ENCODE measurements around the gene BPIFB1.

The BPIFB1 gene

GRCh38 chr20:33280775-33281174 lies 2.2 kb upstream of the BPIFB1 start:
- no peaks in the 10 kb centered on the region for H3K4me1 Mint-ChIP-seq
- no peak overlapping the region for H3K4me3 Mint-ChIP-seq
- H3K27ac Mint-ChIP-seq = no peak overlapping the region
- H3K27me3 Mint-ChIP-seq = peaks cover 9% of the 10 kb centered on the region
- no peak for DNase-seq
- no peaks in the 10 kb centered on the region for H3K9me3 Mint-ChIP-seq
- ATAC-seq = no peak

- H3K4me1 Mint-ChIP-seq = no peaks in the 10 kb centered on the region
- DNase-seq (no peak), ATAC-seq (no peak)
- no peak overlapping the region for H3K4me3 Mint-ChIP-seq
- H3K9me3 Mint-ChIP-seq = no peaks in the 10 kb centered on the region
- H3K27me3 Mint-ChIP-seq = peaks cover 9% of the 10 kb centered on the region
- no peak overlapping the region for H3K27ac Mint-ChIP-seq
Observed at GRCh38 chr20:33281550-33282146, 1.4 kb upstream of the BPIFB1 start.

- no peak overlapping the region for H3K27ac Mint-ChIP-seq
- no peak for DNase-seq
- no peaks in the 10 kb centered on the region for H3K9me3 Mint-ChIP-seq
- ATAC-seq = no peak
- H3K4me3 Mint-ChIP-seq = no peak overlapping the region
- H3K4me1 Mint-ChIP-seq = no peaks in the 10 kb centered on the region
- H3K27me3 Mint-ChIP-seq = peaks cover 8% of the 10 kb centered on the region
Observed at GRCh38 chr20:33282196-33282934, 649 bp upstream of the BPIFB1 start.

GRCh38 chr20:33284284-33284683 lies 1.3 kb downstream of the BPIFB1 start:
- Mint-ChIP-seq H3K27me3 (no peaks in the 10 kb centered on the region), H3K4me1 (no peaks in the 10 kb centered on the region), H3K27ac (no peak overlapping the region), H3K4me3 (no peak overlapping the region), H3K9me3 (no peaks in the 10 kb centered on the region)
- DNase-seq = no peak
- no peak for ATAC-seq

- Mint-ChIP-seq H3K27ac (no peak overlapping the region), H3K9me3 (no peaks in the 10 kb centered on the region), H3K27me3 (no peaks in the 10 kb centered on the region), H3K4me3 (no peak overlapping the region), H3K4me1 (no peaks in the 10 kb centered on the region)
- ATAC-seq = no peak
- no peak for DNase-seq
Observed at GRCh38 chr20:33284937-33285336, 1.9 kb downstream of the BPIFB1 start.

GRCh38 chr20:33285861-33286495 lies 3.0 kb downstream of the BPIFB1 start:
- no peaks in the 10 kb centered on the region for H3K9me3 Mint-ChIP-seq
- H3K27ac Mint-ChIP-seq = peak overlapping the region in 1 of 2 donors; percentile 23
- no peak overlapping the region for H3K4me3 Mint-ChIP-seq
- DNase-seq = no peak
- no peaks in the 10 kb centered on the region for H3K27me3 Mint-ChIP-seq
- no peaks in the 10 kb centered on the region for H3K4me1 Mint-ChIP-seq
- ATAC-seq = no peak

GRCh38 chr20:33287884-33288283 lies 4.9 kb downstream of the BPIFB1 start:
- Mint-ChIP-seq H3K4me3 (no peak overlapping the region), H3K9me3 (no peaks in the 10 kb centered on the region), H3K4me1 (no peaks in the 10 kb centered on the region), H3K27ac (no peak overlapping the region), H3K27me3 (no peaks in the 10 kb centered on the region)
- DNase-seq (no peak), ATAC-seq (no peak)

- no peak overlapping the region for H3K27ac Mint-ChIP-seq
- ATAC-seq (no peak), DNase-seq (no peak)
- H3K9me3 Mint-ChIP-seq = no peaks in the 10 kb centered on the region
- H3K27me3 Mint-ChIP-seq = no peaks in the 10 kb centered on the region
- H3K4me1 Mint-ChIP-seq = no peaks in the 10 kb centered on the region
- H3K4me3 Mint-ChIP-seq = no peak overlapping the region
Observed at GRCh38 chr20:33290852-33291251, 7.8 kb downstream of the BPIFB1 start.

- ATAC-seq (peak; percentile 23), DNase-seq (no peak)
- no peaks in the 10 kb centered on the region for H3K9me3 Mint-ChIP-seq
- H3K27ac Mint-ChIP-seq = no peak overlapping the region
- no peaks in the 10 kb centered on the region for H3K4me1 Mint-ChIP-seq
- no peaks in the 10 kb centered on the region for H3K27me3 Mint-ChIP-seq
- H3K4me3 Mint-ChIP-seq = no peak overlapping the region
Observed at GRCh38 chr20:33291416-33291815, 8.4 kb downstream of the BPIFB1 start.

GRCh38 chr20:33291830-33292355 lies 8.9 kb downstream of the BPIFB1 start:
- no peak overlapping the region for H3K4me3 Mint-ChIP-seq
- DNase-seq = peak; percentile 66 to 71
- no peaks in the 10 kb centered on the region for H3K27me3 Mint-ChIP-seq
- ATAC-seq = peak; percentile 56
- H3K9me3 Mint-ChIP-seq = no peaks in the 10 kb centered on the region
- no peaks in the 10 kb centered on the region for H3K4me1 Mint-ChIP-seq
- H3K27ac Mint-ChIP-seq = no peak overlapping the region

- DNase-seq (no peak), ATAC-seq (no peak)
- Mint-ChIP-seq H3K4me1 (no peaks in the 10 kb centered on the region), H3K4me3 (no peak overlapping the region), H3K9me3 (no peaks in the 10 kb centered on the region), H3K27me3 (peaks cover 17% of the 10 kb centered on the region), H3K27ac (no peak overlapping the region)
Observed at GRCh38 chr20:33296206-33296605, 13.2 kb downstream of the BPIFB1 start.

GRCh38 chr20:33298391-33298790 lies 15.4 kb downstream of the BPIFB1 start:
- Mint-ChIP-seq H3K27ac (no peak overlapping the region), H3K27me3 (peaks cover 17% of the 10 kb centered on the region), H3K4me1 (no peaks in the 10 kb centered on the region), H3K9me3 (no peaks in the 10 kb centered on the region), H3K4me3 (no peak overlapping the region)
- no peak for ATAC-seq
- no peak for DNase-seq

- H3K27ac Mint-ChIP-seq = no peak overlapping the region
- ATAC-seq = peak; percentile 87
- peak; percentile 72 to 78 for DNase-seq
- no peaks in the 10 kb centered on the region for H3K4me1 Mint-ChIP-seq
- peak overlapping the region in 1 of 2 donors; percentile 55 for H3K4me3 Mint-ChIP-seq
- H3K27me3 Mint-ChIP-seq = peaks cover 17% of the 10 kb centered on the region
- no peaks in the 10 kb centered on the region for H3K9me3 Mint-ChIP-seq
Observed at GRCh38 chr20:33299111-33299603, 16.1 kb downstream of the BPIFB1 start.

GRCh38 chr20:33301192-33301930 lies 18.3 kb downstream of the BPIFB1 start:
- Mint-ChIP-seq H3K27ac (no peak overlapping the region), H3K9me3 (no peaks in the 10 kb centered on the region), H3K4me1 (no peaks in the 10 kb centered on the region), H3K27me3 (peaks cover 17% of the 10 kb centered on the region), H3K4me3 (no peak overlapping the region)
- DNase-seq = no peak
- ATAC-seq = no peak

GRCh38 chr20:33303595-33303994 lies 20.6 kb downstream of the BPIFB1 start:
- Mint-ChIP-seq H3K4me3 (no peak overlapping the region), H3K27ac (no peak overlapping the region), H3K27me3 (peaks cover 4% of the 10 kb centered on the region), H3K4me1 (no peaks in the 10 kb centered on the region), H3K9me3 (no peaks in the 10 kb centered on the region)
- no peak for DNase-seq
- ATAC-seq = no peak

Measured in stimulated activated naive CD8-positive, alpha-beta T cell treated with anti-CD3 and anti-CD28 coated beads, Interleukin-15, amount 100 ng/mL, for 72 hours (primary cell).